Trophoblast cell (in vitro differentiated cells and primary cell): Measurements from ENCODE around the gene CPNE2.

Experiments
- DNase-seq, 2 donors: peaks; one replicate each; pipeline ENCODE4 v3.0.0-alpha.2; 2016
- H2AFZ ChIP-seq: 2 replicates; pipeline ENCODE4 v1.6.1; 2013; ENCODE audit warnings: low read length, moderate library complexity, mild to moderate bottlenecking; ENCODE audit not compliant: insufficient read depth, poor library complexity
- H2AK5ac ChIP-seq: 2 replicates; pipeline ENCODE4 v1.6.1; 2013; ENCODE audit warnings: mild to moderate bottlenecking, low read length
- H2BK120ac ChIP-seq: 2 replicates; pipeline ENCODE4 v1.6.1; 2013; ENCODE audit warnings: low read length, mild to moderate bottlenecking, moderate library complexity; ENCODE audit not compliant: insufficient read depth, poor library complexity
- H2BK12ac ChIP-seq: 2 replicates; pipeline ENCODE4 v1.6.1; 2013; ENCODE audit warnings: mild to moderate bottlenecking, low read length, moderate library complexity
- H2BK5ac ChIP-seq: 2 replicates; pipeline ENCODE4 v1.6.1; 2013; ENCODE audit warnings: low read length, low read depth, moderate library complexity, mild to moderate bottlenecking; ENCODE audit not compliant: poor library complexity
- H3K14ac ChIP-seq: 2 replicates; pipeline ENCODE4 v1.6.1; 2013; ENCODE audit warnings: mild to moderate bottlenecking, low read length
- H3K18ac ChIP-seq: 2 replicates; pipeline ENCODE4 v1.6.1; 2013; ENCODE audit warnings: mild to moderate bottlenecking, low read length
- H3K23ac ChIP-seq: 2 replicates; pipeline ENCODE4 v1.6.1; 2013; ENCODE audit warnings: low read length
- H3K27ac ChIP-seq: 2 replicates; pipeline ENCODE4 v1.5.1; 2013; ENCODE audit warnings: low read depth, mild to moderate bottlenecking, inconsistent platforms, low read length, moderate library complexity
- H3K27me3 ChIP-seq: 2 replicates; pipeline ENCODE4 v1.6.1; 2013; ENCODE audit warnings: inconsistent platforms, mild to moderate bottlenecking, low read length, moderate library complexity; ENCODE audit not compliant: insufficient read depth
- H3K36me3 ChIP-seq, 2 experiments: 1 replicate in 1 of 2; 2 replicates in 1 of 2; pipeline ENCODE4 v1.6.1; 2013; ENCODE audit warnings: low read length in 2 of 2, mild to moderate bottlenecking in 2 of 2, moderate library complexity in 1 of 2; ENCODE audit not compliant: insufficient read depth in 2 of 2, control insufficient read depth in 1 of 2
- H3K4ac ChIP-seq: 2 replicates; pipeline ENCODE4 v1.6.1; 2013; ENCODE audit warnings: low read depth, mild to moderate bottlenecking, low read length, moderate library complexity
- H3K4me1 ChIP-seq, 2 experiments: 1 replicate in 1 of 2; 2 replicates in 1 of 2; pipeline ENCODE4 v1.6.1; 2013; ENCODE audit warnings: low read length in 2 of 2, mild to moderate bottlenecking in 2 of 2, moderate library complexity in 1 of 2; ENCODE audit not compliant: insufficient read depth in 2 of 2, control insufficient read depth in 1 of 2
- H3K4me2 ChIP-seq: 2 replicates; pipeline ENCODE4 v1.6.1; 2013; ENCODE audit warnings: inconsistent platforms, mild to moderate bottlenecking, low read length, moderate library complexity
- H3K4me3 ChIP-seq: 2 replicates; pipeline ENCODE4 v1.5.1; 2013; ENCODE audit warnings: mild to moderate bottlenecking, low read depth, low read length, inconsistent platforms
- H3K79me1 ChIP-seq: one replicate; pipeline ENCODE4 v1.6.1; 2013; ENCODE audit warnings: low read length
- H3K79me2 ChIP-seq: 2 replicates; pipeline ENCODE4 v1.6.1; 2013; ENCODE audit warnings: low read length, mild to moderate bottlenecking; ENCODE audit not compliant: control insufficient read depth, insufficient read depth, poor library complexity
- H3K9ac ChIP-seq: 2 replicates; pipeline ENCODE4 v1.6.1; 2013; ENCODE audit warnings: mild to moderate bottlenecking, low read length
- H3K9me3 ChIP-seq: 2 replicates; pipeline ENCODE4 v1.6.1; 2013; ENCODE audit warnings: low read depth, mild to moderate bottlenecking, control low read depth, inconsistent platforms, low read length; ENCODE audit not compliant: insufficient read depth
- H4K12ac ChIP-seq: 2 replicates; pipeline ENCODE4 v1.6.1; 2013; ENCODE audit warnings: low read depth, mild to moderate bottlenecking, low read length, moderate library complexity
- H4K8ac ChIP-seq: 2 replicates; pipeline ENCODE4 v1.6.1; 2013; ENCODE audit warnings: low read depth, mild to moderate bottlenecking, low read length, moderate library complexity
- H4K91ac ChIP-seq: one replicate; pipeline ENCODE4 v1.6.1; 2013; ENCODE audit warnings: low read depth, mild to moderate bottlenecking, low read length, moderate library complexity
- WGBS: extraction: QIAGEN DNeasy Blood & Tissue Kit; methylation state at CpG from one replicate; pipeline ENCODE4 v1.1.7; 2013; ENCODE audit warnings: missing lambda C conversion rate; ENCODE audit not compliant: insufficient read length, insufficient coverage; ENCODE audit errors: extremely low coverage; 5-methylcytosine and 5-hydroxymethylcytosine counted together

Gene CPNE2

DNA sequence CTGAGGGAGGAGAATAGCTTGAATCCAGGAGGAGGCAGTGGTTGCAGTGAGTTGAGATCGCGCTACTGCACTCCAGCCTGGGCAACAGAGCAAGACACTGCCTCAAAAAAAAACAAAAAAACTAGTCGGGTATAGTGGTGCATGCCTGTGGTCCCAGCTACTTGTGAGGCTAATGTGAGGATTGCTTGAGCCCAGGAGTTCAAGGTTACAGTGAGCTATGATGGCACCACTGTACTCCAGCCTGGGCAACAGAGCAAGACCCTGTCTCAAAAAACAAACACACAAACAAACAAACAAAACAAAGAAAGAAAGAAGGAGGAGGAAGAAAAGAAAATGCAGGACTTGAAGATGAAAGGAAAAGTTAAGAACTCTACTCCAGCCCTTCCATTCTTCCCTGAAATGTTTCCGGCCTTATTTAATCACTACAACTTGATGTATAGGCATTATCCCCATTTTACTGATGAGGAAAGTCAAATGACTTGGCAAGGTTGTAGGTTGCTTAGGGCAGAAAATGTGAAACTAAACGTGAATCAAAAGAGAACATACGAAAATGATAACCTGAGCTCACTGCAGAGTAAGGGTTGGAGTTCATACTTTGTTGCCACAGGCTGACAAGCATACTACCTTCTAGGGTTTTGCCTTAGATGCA, 63.4 kb downstream of the CPNE2 start:
- H3K79me1 ChIP-seq: no peaks in the 10 kb centered on the region
- H3K27me3 ChIP-seq: no peaks in the 10 kb centered on the region
- no peak overlapping the region for H3K4me3 ChIP-seq
- no peak overlapping the region for H2BK5ac ChIP-seq
- H2BK120ac ChIP-seq: no peak overlapping the region
- H3K4me1 ChIP-seq: no peaks in the 10 kb centered on the region
- no peak overlapping the region for H3K4ac ChIP-seq
- no peak overlapping the region for H4K12ac ChIP-seq
- no peak overlapping the region for H3K23ac ChIP-seq
- H3K14ac ChIP-seq: no peak overlapping the region
- H2AFZ ChIP-seq: no peak overlapping the region
- no peak overlapping the region for H4K91ac ChIP-seq
- no peak for DNase-seq
- H3K9ac ChIP-seq: no peak overlapping the region
- no peak overlapping the region for H4K8ac ChIP-seq
- no peaks in the 10 kb centered on the region for H3K79me2 ChIP-seq
- H3K18ac ChIP-seq: no peak overlapping the region
- no CpG with 5 or more reads among the region's 6 CpGs for WGBS
- no peak overlapping the region for H2AK5ac ChIP-seq
- peaks cover 24 to 38% of the 10 kb centered on the region in 2 experiments for H3K36me3 ChIP-seq
- no peaks in the 10 kb centered on the region for H3K9me3 ChIP-seq
- H2BK12ac ChIP-seq: no peak overlapping the region
- H3K4me2 ChIP-seq: no peak overlapping the region
- H3K27ac ChIP-seq: no peak overlapping the region

DNA sequence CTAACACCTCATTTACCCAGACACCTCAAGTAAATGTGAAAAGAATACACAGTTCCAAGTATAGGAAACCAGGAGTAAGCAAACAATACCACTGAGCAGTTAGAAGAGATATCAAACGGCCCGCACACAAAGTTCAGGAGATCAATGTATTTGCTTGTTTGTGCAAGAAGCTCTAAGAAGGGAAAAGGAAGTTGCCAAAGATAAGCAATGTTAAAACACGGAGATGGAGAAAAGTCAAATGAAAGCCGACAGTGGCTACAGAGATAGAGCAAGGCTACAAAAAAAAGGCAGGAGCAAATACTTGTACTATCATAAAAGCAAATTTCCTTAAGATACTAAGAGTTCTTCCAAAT, 63.9 kb downstream of the CPNE2 start:
- Histone ChIP-seq H3K4me2 (no peak overlapping the region), H3K4me3 (no peak overlapping the region), H2AFZ (no peak overlapping the region), H3K27ac (no peak overlapping the region), H2BK120ac (no peak overlapping the region), H4K91ac (no peak overlapping the region), H3K4me1 (no peaks in the 10 kb centered on the region), H2AK5ac (no peak overlapping the region), H3K36me3 (peaks cover 24 to 38% of the 10 kb centered on the region in 2 experiments), H3K79me1 (no peaks in the 10 kb centered on the region), H2BK12ac (no peak overlapping the region), H3K79me2 (no peaks in the 10 kb centered on the region), H3K4ac (no peak overlapping the region), H3K14ac (no peak overlapping the region), H4K12ac (no peak overlapping the region), H2BK5ac (no peak overlapping the region), H3K27me3 (no peaks in the 10 kb centered on the region), H3K18ac (no peak overlapping the region), H3K23ac (no peak overlapping the region), H3K9ac (no peak overlapping the region), H3K9me3 (no peaks in the 10 kb centered on the region), H4K8ac (no peak overlapping the region)
- WGBS: no CpG with 5 or more reads among the region's 4 CpGs
- no peak for DNase-seq

DNA sequence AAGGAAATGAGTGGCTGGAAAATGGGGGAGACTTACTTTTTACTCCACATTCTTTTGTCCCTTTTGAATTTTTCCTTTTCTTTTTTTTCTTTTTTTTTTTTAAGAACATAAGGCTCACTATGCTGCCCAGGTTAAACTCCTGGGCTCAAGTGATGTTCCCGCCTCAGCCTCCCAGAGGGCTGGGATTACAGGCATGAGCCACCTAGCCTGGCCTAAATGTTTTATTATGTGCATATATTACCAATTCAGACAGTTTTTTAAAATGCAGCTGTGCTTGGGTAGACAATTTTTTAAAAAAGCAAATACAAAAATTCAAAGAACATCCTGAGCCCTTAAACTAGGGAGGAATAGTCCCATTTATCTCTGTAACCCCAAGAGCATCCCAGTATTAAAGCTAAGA, 65.2 kb downstream of the CPNE2 start:
- Histone ChIP-seq H3K27me3 (no peaks in the 10 kb centered on the region), H2AFZ (no peak overlapping the region), H3K4me2 (no peak overlapping the region), H2BK120ac (no peak overlapping the region), H4K12ac (no peak overlapping the region), H3K27ac (no peak overlapping the region), H3K4me1 (no peaks in the 10 kb centered on the region), H3K79me1 (no peaks in the 10 kb centered on the region), H3K23ac (no peak overlapping the region), H3K79me2 (no peaks in the 10 kb centered on the region), H3K36me3 (peaks cover 27 to 38% of the 10 kb centered on the region in 2 experiments), H3K4ac (no peak overlapping the region), H4K8ac (no peak overlapping the region), H3K9ac (no peak overlapping the region), H3K9me3 (no peaks in the 10 kb centered on the region), H2BK5ac (no peak overlapping the region), H3K18ac (no peak overlapping the region), H2AK5ac (no peak overlapping the region), H3K4me3 (no peak overlapping the region), H2BK12ac (no peak overlapping the region), H4K91ac (no peak overlapping the region), H3K14ac (no peak overlapping the region)
- no CpG with 5 or more reads among the region's 1 CpG for WGBS
- DNase-seq: no peak

DNA sequence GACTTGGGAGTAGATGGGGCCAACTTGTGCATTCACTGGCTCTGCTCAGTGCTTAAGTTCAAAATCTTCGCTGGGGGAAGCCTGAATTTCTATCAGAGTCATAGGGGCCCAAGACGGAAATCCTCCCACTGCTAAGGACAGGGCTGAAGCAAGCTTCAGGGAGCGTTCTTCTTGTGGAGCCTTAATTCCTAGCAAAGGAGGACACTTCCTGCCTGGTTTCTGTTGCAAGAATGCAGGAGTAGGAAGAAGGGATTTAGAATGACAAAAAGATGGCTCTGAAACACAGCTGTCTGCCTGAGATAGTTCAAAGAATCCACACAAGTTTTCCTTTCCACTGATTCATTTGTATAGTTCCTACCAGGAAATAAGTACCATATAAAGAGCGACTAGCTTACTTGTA, 67.1 kb downstream of the CPNE2 start:
- H3K23ac ChIP-seq: no peak overlapping the region
- no peak overlapping the region for H2BK12ac ChIP-seq
- H3K14ac ChIP-seq: no peak overlapping the region
- no peak overlapping the region for H3K27ac ChIP-seq
- no peak overlapping the region for H4K8ac ChIP-seq
- no peak overlapping the region for H2BK120ac ChIP-seq
- no peak overlapping the region for H4K12ac ChIP-seq
- no peaks in the 10 kb centered on the region for H3K4me1 ChIP-seq
- H3K4ac ChIP-seq: no peak overlapping the region
- H3K18ac ChIP-seq: no peak overlapping the region
- no peak overlapping the region for H3K4me2 ChIP-seq
- no peak overlapping the region for H2BK5ac ChIP-seq
- no peaks in the 10 kb centered on the region for H3K9me3 ChIP-seq
- H2AK5ac ChIP-seq: no peak overlapping the region
- DNase-seq: no peak
- no peaks in the 10 kb centered on the region for H3K79me2 ChIP-seq
- no CpG with 5 or more reads among the region's 4 CpGs for WGBS
- H3K9ac ChIP-seq: no peak overlapping the region
- no peaks in the 10 kb centered on the region for H3K79me1 ChIP-seq
- H3K4me3 ChIP-seq: no peak overlapping the region
- H2AFZ ChIP-seq: no peak overlapping the region
- H3K36me3 ChIP-seq: peaks cover 21 to 27% of the 10 kb centered on the region in 2 experiments
- no peak overlapping the region for H4K91ac ChIP-seq
- no peaks in the 10 kb centered on the region for H3K27me3 ChIP-seq
